H1 (cell line): Measurements from ENCODE around the gene MACROD2. TPM values are rescaled to one million over a fixed set of nuclear protein-coding genes. Genes with fewer than 3 reads are reported as not detected.
A peak's percentile ranks its signal among the peaks of the same experiment; 100 is the strongest.

Source experiments
- ASH2L ChIP-seq: fragments of 200-600, 300-600 bp; sonication (generic); IDR thresholded peaks from one replicate; pipeline ENCODE4 v1.7.1; 2017; ENCODE audit warnings: low read length
- GTF2F1 ChIP-seq: IDR thresholded peaks from 2 replicates; pipeline ENCODE4 v1.6.1; 2012; ENCODE audit warnings: low read depth, low read length, improper control_type of control experiment, borderline replicate concordance
- polyA plus RNA-seq, 7 experiments: library from polyadenylated mRNA; depleted of rRNA in 3 of 7; stranded (reverse) in 5 of 7; unstranded in 2 of 7; fragments of >200 nt in 5 of 7; fragments of 200-250 nt in 2 of 7; gene quantifications; 1 replicate in 5 of 7; 2 replicates in 1 of 7; 4 replicates in 1 of 7; pipeline versions ENCODE4 v1.2.1 to v1.2.3, GENCODE V29; 2011 to 2013; ENCODE audit warnings: missing spikeins in 2 of 7, mixed read lengths in 2 of 7
- total RNA-seq: library from RNA; stranded (reverse); fragmentation: NEBNext Ultra II Directional; extraction: Animal tissue kit (Norgen Biotek cat#: 25700); gene quantifications from 2 replicates; pipeline ENCODE4 v1.2.1, GENCODE V29; 2021

The MACROD2 gene
- total and polyA plus RNA-seq, 2 of the 8 experiments (the other 6 are each of a cell fraction or from before 2014, with no cell fraction given) = 0.70 to 3.9 TPM

DNA sequence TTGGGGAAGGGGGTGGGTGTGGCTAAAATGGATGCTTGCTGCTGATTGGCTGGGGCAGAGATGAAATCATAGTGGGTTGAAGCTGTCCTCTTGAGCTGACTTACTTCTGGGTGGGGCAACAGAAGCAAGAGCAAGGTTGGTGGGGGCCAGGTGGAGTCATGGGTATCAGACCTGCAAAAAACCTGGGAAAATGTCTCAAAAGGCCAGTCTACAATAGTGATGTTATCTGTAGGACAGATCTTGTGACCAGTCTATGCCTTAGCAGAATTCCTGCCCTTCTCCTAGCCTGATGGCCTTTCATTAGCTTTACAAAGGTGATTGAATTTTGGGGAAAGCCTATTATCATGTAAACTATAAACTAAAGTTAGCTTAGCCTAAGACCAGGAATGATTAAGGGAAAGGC, 1632.2 kb downstream of the MACROD2 start (continued):
- TF ChIP-seq GTF2F1 (no peak), ASH2L (peak; percentile 63)
